ENCODE data around the gene HIPK2.

Gene HIPK2

GRCh38 chr7:139703487-139704307, 74.1 kb downstream of the HIPK2 start:
- Mint-ChIP-seq H3K4me3 (no peak overlapping the region), H3K4me1 (ENCODE audit: low read depth) (peaks cover 53% of the 10 kb centered on the region), H3K9me3 (no peaks in the 10 kb centered on the region), H3K27me3 (no peaks in the 10 kb centered on the region), H3K27ac (peak overlapping the region; percentile 64), H3K36me3 (ENCODE audit: low read depth) (peaks cover 52% of the 10 kb centered on the region)
- intact Hi-C loops (cut with micrococcal nuclease): loop anchor here (2.0 kb wide), 1 partner anchor 15 kb away; no protein-coding TSS in a partner anchor

DNA sequence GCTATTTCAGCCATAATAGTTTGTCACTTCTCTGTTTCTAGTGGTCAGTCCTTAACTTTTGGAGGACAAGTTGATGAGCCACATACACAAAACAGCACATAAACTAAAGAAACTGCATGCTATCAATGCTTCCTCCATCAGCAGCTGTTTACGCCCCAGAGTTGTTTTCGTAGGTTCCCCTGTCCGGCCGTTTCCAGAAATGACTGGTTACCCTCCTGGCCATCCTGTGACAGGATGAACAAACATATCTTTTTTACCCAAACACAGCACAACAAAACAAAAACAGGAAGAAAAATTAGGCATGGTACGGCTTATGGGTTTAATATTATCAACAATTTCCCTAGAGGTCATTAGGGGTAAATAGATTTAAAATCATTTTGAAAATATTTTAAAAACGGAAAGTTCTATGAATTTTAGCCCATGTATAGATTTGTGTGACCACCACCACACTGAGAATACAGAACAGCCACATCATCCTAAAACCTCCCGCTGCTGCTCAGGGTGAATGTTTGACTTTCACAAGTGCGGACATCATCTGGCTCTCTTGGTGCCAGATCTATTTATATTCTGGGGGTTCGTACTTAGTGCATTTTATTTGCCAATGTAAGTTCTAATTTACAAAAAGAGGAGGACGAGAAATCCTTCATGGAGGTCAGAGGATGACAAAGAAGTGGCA, 74.8 kb downstream of the HIPK2 start:
- Mint-ChIP-seq H3K27ac (peak overlapping the region; percentile 64), H3K4me1 (ENCODE audit: low read depth) (peaks cover 55% of the 10 kb centered on the region), H3K9me3 (no peaks in the 10 kb centered on the region), H3K27me3 (no peaks in the 10 kb centered on the region), H3K4me3 (no peak overlapping the region), H3K36me3 (ENCODE audit: low read depth) (peaks cover 48% of the 10 kb centered on the region)
- intact Hi-C loops (cut with micrococcal nuclease): loop anchor here (2.0 kb wide), 1 partner anchor 16 kb away; no protein-coding TSS in a partner anchor

- H3K27ac Mint-ChIP-seq: peak overlapping the region; percentile 64
- H3K4me3 Mint-ChIP-seq: no peak overlapping the region
Measured at GRCh38 chr7:139702313-139702731, 75.5 kb downstream of the HIPK2 start.

DNA sequence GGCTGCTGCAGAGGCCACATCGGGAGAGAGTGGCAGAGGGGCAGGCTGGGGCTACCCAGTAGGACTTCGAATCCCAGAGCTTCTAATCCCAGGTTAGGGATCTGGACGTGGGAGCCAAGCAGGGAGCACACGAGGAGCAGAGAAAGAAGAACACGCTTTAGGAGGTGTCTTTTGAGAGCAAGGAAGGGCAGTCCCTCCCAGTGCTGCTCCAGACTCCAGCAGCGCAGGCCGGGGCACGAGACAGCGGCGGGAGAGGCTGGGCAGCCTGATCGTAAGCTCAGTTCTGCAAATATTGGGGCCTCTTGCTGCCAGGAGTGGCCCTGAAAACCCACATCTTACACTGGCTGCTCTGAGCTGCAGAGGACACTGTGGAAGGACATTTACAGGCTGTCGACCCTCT, 75.9 kb downstream of the HIPK2 start:
- H3K4me3 Mint-ChIP-seq: no peak overlapping the region
- intact Hi-C loops (cut with micrococcal nuclease): loop anchor here (2.0 kb wide), 1 partner anchor 17 kb away; no protein-coding TSS in a partner anchor
- H3K27ac Mint-ChIP-seq: peak overlapping the region; percentile 64
- no peaks in the 10 kb centered on the region for H3K9me3 Mint-ChIP-seq
- H3K36me3 Mint-ChIP-seq (ENCODE audit: low read depth): peaks cover 38% of the 10 kb centered on the region
- no peaks in the 10 kb centered on the region for H3K27me3 Mint-ChIP-seq
- peaks cover 60% of the 10 kb centered on the region for H3K4me1 Mint-ChIP-seq (ENCODE audit: low read depth)

More at GRCh38 chr7:139702313-139702731, 75.5 kb downstream of the HIPK2 start:
- Mint-ChIP-seq H3K4me1 (ENCODE audit: low read depth) (peaks cover 55% of the 10 kb centered on the region), H3K27me3 (no peaks in the 10 kb centered on the region), H3K36me3 (ENCODE audit: low read depth) (peaks cover 42% of the 10 kb centered on the region), H3K9me3 (no peaks in the 10 kb centered on the region)
- intact Hi-C loops (cut with micrococcal nuclease): loop anchor here (2.0 kb wide), 1 partner anchor 16 kb away; no protein-coding TSS in a partner anchor

DNA sequence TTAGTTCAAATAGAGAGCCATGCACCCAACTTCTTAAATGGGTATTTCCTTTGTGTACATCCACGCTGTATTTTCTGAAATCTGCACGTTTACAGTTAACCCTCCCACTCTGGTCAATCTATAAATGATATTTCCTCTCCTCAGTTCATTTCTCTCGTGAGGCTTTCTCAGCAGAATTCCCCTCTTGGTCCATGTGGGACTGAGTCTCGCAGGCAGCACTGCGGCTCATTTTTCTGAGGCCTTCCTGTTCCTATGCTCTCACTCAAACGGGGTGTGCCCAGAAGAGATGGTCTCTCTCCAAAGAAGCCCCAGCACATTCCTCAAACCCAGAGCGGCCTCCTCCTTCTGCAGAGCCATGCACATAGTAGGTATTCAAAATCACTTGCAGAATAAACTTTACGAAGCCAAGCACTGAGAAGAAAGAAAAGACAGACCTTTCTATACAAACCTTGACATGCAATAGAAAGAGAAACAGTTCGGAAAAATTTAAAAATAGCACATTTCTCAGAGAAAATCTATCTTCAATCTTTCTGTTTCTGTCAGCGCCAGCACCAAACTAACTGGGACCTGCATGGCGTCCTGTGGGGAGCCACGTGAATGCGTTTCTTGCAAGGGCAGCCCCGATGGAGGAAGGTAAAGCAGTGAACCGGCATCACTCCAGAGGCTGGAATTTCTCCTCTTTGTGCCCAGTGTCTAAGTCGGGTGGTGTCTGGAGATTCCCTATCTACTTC, 77.1 kb downstream of the HIPK2 start:
- no peak overlapping the region for H3K4me3 Mint-ChIP-seq
- H3K9me3 Mint-ChIP-seq: no peaks in the 10 kb centered on the region
- H3K27ac Mint-ChIP-seq: no peak overlapping the region
- intact Hi-C loops (cut with micrococcal nuclease): no loop called here
- H3K36me3 Mint-ChIP-seq (ENCODE audit: low read depth): peaks cover 27% of the 10 kb centered on the region
- peaks cover 72% of the 10 kb centered on the region for H3K4me1 Mint-ChIP-seq (ENCODE audit: low read depth)
- no peaks in the 10 kb centered on the region for H3K27me3 Mint-ChIP-seq

DNA sequence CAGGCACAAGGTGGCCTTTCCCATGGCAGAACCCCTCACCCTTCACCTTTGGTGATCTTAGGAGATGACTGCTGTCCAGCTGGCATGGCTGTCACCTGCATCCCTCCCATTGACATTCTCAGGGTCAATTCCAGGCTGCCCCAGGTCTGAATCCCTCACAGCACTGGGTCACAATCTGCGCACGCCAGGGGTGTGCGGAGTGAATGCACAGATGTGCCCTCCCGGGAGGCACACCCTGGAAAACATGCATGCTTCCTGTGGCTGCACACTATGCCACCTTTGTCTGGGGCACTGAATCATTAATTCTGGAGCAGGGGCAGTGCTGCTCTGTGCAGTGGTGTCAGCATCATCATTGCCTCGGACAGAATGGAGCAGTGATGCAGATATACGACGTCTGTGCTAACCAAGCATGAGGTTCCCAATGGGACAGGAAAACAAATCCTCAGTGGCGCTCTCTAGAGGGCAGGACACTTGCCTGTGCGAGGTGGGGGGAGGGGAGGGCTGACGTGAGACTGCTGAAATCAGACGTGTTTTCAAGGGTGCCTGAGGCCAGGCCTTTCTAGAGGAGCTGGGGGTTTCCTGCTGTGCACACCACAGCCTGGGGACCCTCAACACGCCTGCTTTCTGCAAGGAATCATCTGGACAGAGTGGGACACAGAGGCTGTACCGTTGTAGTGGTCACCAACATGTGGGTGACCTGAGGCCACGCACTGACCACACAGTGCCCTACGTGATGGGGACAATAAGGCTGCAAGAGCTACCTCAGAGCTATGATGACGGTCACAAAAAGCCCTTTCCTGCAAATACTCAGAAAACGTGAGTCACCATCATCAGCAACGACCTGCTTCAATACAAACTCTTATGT, 77.9 kb downstream of the HIPK2 start:
- Mint-ChIP-seq H3K36me3 (ENCODE audit: low read depth) (peaks cover 19% of the 10 kb centered on the region), H3K4me3 (no peak overlapping the region), H3K9me3 (no peaks in the 10 kb centered on the region), H3K27me3 (no peaks in the 10 kb centered on the region), H3K4me1 (ENCODE audit: low read depth) (peaks cover 76% of the 10 kb centered on the region), H3K27ac (no peak overlapping the region)
- intact Hi-C loops (cut with micrococcal nuclease): loop anchor here (5.0 kb wide), 1 partner anchor 53 kb away; no protein-coding TSS in a partner anchor

GRCh38 chr7:139698844-139699243, 79.0 kb downstream of the HIPK2 start:
- Mint-ChIP-seq H3K27ac (no peak overlapping the region), H3K9me3 (no peaks in the 10 kb centered on the region), H3K4me3 (no peak overlapping the region), H3K36me3 (ENCODE audit: low read depth) (peaks cover 18% of the 10 kb centered on the region), H3K4me1 (ENCODE audit: low read depth) (peaks cover 74% of the 10 kb centered on the region), H3K27me3 (no peaks in the 10 kb centered on the region)
- intact Hi-C loops (cut with micrococcal nuclease): loop anchor here (5.0 kb wide), 1 partner anchor 52 kb away; no protein-coding TSS in a partner anchor

DNA sequence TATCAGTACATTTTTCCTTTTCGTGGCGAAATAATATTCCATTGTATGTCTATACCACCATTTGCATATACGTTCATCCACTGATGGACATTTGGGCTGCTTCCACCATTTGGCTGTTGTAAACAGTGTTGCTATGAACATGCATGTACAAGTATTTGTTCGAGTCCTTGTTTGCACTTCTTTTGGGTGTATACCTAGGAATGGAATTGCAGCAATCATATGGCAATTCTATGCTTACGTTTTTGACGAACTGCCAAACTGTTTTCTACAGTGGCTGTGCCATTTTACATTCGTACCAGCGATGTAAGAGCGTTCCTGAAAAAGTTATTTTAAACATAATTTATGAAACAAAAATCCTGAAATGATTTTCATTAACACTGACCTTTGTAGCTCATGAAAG, 79.5 kb downstream of the HIPK2 start:
- Mint-ChIP-seq H3K27me3 (no peaks in the 10 kb centered on the region), H3K36me3 (ENCODE audit: low read depth) (peaks cover 18% of the 10 kb centered on the region), H3K4me3 (no peak overlapping the region), H3K27ac (no peak overlapping the region), H3K9me3 (no peaks in the 10 kb centered on the region), H3K4me1 (ENCODE audit: low read depth) (peaks cover 69% of the 10 kb centered on the region)
- intact Hi-C loops (cut with micrococcal nuclease): loop anchor here (5.0 kb wide), 1 partner anchor 51 kb away; no protein-coding TSS in a partner anchor

DNA sequence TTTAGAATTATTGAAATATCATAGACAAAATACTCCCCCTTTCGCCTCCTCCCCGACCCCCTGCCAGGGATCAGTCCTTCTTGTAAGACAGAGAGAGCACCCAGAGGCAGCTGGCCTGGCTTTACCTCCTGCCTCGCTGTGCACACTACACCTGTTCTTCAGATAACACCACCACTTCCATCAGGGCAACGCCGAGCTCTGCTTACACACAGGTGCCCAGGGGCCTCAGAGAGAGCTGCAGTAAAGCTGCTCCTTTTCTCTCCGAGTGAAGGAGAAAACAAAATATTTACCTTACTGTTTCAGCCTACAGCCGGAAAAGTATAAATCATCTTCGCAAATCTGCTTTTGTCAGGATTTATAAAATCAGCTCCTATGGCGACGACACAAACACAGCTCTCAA, 80.7 kb downstream of the HIPK2 start:
- H3K36me3 Mint-ChIP-seq (ENCODE audit: low read depth): peaks cover 18% of the 10 kb centered on the region
- no peaks in the 10 kb centered on the region for H3K9me3 Mint-ChIP-seq
- H3K27ac Mint-ChIP-seq: peak overlapping the region; percentile 28
- no peak overlapping the region for H3K4me3 Mint-ChIP-seq
- intact Hi-C loops (cut with micrococcal nuclease): loop anchor here (5.0 kb wide), 1 partner anchor 50 kb away; no protein-coding TSS in a partner anchor
- H3K4me1 Mint-ChIP-seq (ENCODE audit: low read depth): peaks cover 64% of the 10 kb centered on the region
- H3K27me3 Mint-ChIP-seq: no peaks in the 10 kb centered on the region

- Mint-ChIP-seq H3K27me3 (no peaks in the 10 kb centered on the region), H3K4me3 (no peak overlapping the region), H3K9me3 (no peaks in the 10 kb centered on the region), H3K27ac (peak overlapping the region; percentile 28), H3K4me1 (ENCODE audit: low read depth) (peaks cover 59% of the 10 kb centered on the region), H3K36me3 (ENCODE audit: low read depth) (peaks cover 14% of the 10 kb centered on the region)
- intact Hi-C loops (cut with micrococcal nuclease): loop anchor here (5.0 kb wide), 1 partner anchor 49 kb away; no protein-coding TSS in a partner anchor
Measured at GRCh38 chr7:139696552-139696951, 81.2 kb downstream of the HIPK2 start.

GRCh38 chr7:139695588-139695987, 82.2 kb downstream of the HIPK2 start:
- no peak overlapping the region for H3K4me3 Mint-ChIP-seq
- intact Hi-C loops (cut with micrococcal nuclease): loop anchor here (5.0 kb wide), 1 partner anchor 48 kb away; no protein-coding TSS in a partner anchor
- peak overlapping the region; percentile 28 for H3K27ac Mint-ChIP-seq
- H3K27me3 Mint-ChIP-seq: no peaks in the 10 kb centered on the region
- peaks cover 54% of the 10 kb centered on the region for H3K4me1 Mint-ChIP-seq (ENCODE audit: low read depth)
- no peaks in the 10 kb centered on the region for H3K9me3 Mint-ChIP-seq
- peaks cover 13% of the 10 kb centered on the region for H3K36me3 Mint-ChIP-seq (ENCODE audit: low read depth)

- Mint-ChIP-seq H3K27ac (no peak overlapping the region), H3K36me3 (ENCODE audit: low read depth) (peaks cover 15% of the 10 kb centered on the region), H3K27me3 (no peaks in the 10 kb centered on the region), H3K9me3 (no peaks in the 10 kb centered on the region), H3K4me3 (no peak overlapping the region), H3K4me1 (ENCODE audit: low read depth) (peaks cover 49% of the 10 kb centered on the region)
- intact Hi-C loops (cut with micrococcal nuclease): loop anchor here (5.0 kb wide), 1 partner anchor 48 kb away; no protein-coding TSS in a partner anchor
Measured at GRCh38 chr7:139695051-139695450, 82.7 kb downstream of the HIPK2 start.

- no peak overlapping the region for H3K27ac Mint-ChIP-seq
- no peaks in the 10 kb centered on the region for H3K9me3 Mint-ChIP-seq
- intact Hi-C loops (cut with micrococcal nuclease): no loop called here
- H3K27me3 Mint-ChIP-seq: no peaks in the 10 kb centered on the region
- no peak overlapping the region for H3K4me3 Mint-ChIP-seq
- peaks cover 22% of the 10 kb centered on the region for H3K36me3 Mint-ChIP-seq (ENCODE audit: low read depth)
- peaks cover 46% of the 10 kb centered on the region for H3K4me1 Mint-ChIP-seq (ENCODE audit: low read depth)
Measured at GRCh38 chr7:139694389-139694676, 83.5 kb downstream of the HIPK2 start.
